ENCODE data around the gene PPP2R2B. TPM values are rescaled to one million over a fixed set of nuclear protein-coding genes. Genes with fewer than 3 reads are reported as not detected.

Gene PPP2R2B
- total RNA-seq, 1 donor from 2014 or later: 0.29 TPM

DNA sequence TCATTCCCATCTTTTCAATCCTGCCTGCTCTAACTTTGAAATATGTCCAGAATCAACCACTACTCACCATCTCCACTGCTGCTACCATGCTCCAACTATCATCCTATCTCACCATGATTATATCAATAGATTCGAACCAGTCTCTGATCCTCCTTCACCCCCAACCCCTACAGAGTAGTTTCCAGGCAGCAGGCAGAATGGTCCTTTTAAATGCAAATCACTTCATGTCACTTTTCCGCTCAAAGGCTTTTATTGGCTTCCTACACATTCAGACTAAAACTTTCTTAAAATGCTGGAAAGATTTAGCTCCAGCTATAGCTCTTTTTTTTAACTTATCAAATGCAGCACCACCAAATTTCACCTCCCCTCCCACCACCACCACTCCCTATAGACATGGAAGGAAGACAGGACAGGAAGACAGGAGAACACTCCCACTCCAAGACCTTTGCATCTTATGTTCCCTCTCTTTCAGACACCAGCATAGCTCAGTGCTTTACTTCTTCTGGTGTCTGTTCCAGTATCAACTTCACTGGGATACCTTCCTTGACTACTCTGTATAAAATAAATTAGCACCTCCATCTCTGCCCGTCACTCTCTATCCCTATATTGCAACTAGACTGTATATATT is 9.9 kb upstream of the PPP2R2B start:
- no peak for DNase-seq (ENCODE audit: low spot score)

DNA sequence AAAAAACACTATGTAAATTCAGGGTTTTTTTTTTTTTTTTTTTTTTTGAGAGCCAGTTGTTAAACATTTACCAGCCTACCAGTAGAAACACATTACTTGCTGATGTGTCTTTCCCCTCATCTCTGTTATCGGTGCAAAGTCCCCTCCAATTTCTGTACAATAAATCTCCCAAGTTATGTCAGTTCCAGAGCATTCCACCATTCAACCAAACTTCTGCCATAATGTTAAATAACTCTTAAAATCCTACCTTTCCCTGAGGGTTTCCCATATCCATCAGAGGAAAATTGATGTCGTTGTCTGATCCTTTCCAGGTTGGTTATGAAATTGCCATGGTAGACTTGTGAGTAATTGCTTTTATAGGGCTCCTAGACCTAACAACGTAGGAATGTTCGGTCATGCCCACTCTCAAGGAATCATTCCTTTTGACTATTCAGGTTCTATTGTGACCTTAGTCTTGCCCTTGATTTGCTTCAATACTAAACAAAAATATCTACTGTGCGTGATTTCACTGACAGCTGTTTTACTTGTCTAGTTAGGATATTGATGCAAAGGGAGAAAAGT is 5.6 kb upstream of the PPP2R2B start:
- DNase-seq (ENCODE audit: low spot score): no peak

DNA sequence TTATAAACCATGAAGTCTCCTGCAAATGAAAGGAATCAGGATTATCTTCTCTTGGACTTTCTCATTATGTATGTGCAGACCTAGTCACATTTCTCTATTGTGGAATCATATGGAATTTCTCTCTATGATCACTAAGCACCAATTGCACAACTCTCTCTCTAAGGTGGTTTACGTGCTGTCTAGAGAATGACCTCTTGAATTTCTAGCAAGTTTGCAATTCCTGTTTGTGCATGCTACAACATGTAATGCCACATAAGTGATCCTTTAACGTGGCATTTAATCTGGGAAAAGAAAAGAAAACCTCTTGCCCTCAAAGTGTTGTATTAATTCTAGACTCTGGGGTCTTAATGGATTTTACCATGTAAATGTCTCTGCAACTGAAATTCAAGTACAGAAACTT is 5.0 kb upstream of the PPP2R2B start:
- no peak for DNase-seq (ENCODE audit: low spot score)

DNA sequence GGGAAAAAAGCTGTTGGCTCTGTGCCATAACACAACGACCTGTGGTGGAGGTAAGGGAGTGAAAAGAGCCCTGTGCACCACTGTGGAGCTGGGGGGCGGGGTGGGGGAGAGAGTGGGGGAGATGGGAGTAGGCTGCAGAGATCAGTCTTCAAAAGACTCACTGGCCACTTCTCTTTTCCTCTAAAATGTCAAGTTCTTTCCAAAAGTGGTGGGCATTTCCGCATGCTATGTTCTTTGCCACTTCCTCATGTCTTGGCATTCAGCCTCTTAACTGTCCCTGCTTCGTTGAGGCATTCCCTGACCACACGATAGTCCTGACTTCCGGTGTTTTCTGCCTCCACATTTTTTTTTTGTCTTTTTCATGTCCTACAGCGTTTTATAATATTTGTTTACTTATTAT is 2.4 kb upstream of the PPP2R2B start:
- DNase-seq (ENCODE audit: low spot score): no peak

DNA sequence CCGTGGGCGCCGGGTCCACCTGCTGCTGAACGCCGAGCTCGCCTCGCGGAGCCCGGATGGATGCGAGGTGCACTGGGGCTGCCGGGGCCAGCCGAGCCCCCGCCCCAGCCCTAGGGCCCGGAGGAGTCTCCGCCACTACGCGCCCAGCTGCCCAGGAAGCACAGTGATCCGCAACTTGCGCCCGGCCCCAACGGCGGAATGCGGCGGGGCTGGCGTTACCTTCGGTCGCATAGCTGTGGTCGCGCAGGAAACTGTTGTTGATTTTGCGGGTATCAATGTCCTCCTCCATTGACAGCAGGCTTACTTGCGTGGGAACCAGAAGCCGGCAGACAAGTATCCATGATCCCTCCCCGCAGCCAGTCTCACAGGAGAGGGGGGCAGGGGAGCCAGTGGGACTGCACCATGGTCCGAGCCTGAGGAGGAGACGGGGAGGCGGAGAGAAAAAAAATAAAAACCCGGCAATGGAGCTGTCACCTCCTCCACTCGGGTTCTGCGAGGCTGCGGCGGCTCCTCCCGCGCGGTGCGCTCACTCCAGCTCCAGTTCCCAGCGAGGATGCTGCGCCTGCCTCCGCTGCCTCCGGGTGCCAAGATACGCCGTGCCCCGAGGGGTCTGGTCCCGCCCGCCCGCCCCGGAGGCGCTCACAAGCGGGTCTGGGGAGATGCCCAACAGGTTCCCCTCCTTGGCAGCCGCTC is 628 bp downstream of the PPP2R2B start:
- no peak for DNase-seq (ENCODE audit: low spot score)

DNA sequence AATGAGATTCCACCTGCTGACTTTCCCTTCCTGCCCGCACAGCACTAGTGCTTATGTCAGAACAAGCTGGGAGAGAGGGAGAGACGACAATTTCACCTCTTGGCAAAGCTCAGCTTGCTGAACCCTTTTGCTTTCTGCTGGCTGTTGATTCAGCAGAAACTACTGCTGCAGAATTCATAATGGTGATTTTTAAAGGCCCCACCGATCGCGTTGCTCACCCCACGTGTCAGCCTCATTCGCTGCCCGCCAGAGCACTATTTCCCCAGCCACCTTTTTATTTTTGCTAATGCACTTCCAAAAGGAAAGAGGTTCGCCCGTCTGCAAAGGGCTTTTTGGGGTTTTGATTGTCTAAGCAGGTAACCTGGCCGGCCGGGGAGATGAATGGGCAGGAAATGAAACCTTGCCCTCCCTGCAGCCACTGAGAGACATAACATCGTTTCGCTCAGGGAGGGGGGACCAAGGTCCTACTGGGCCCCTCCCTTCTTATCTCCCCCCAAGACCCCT is 1.3 kb downstream of the PPP2R2B start:
- DNase-seq (ENCODE audit: low spot score): no peak

DNA sequence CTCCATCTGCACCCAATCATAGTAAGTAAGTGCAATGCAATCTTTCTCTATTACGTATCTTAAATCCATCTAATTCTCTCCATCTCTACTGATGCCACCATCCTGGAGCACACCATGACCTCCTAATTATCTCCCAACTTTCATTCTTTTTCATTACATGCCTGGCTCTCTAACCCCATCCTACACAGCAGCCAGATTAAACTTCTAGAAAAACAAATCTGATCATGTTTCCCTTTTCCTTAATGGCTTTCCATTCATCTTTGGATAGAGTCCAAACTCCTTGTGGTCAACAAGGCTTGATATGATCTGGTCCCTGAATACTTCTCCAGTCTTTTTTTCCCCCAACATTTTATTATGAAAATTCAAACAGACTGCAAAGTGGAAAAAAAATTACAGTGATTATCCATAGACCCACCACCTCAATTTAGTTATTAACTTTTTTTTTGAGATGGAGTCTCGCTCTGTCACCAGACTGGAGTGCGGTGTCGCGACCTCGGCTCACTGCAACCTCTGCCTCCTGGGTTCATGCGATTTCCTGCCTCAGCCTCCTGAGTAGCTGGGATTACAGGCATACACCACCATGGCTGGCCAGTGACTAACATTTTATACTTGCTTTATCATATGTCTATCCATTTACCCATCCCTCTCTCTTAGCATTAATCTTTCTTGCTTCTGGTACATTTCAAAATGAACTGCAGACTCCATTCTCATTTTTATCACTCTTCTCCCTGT is 5.2 kb downstream of the PPP2R2B start:
- no peak for DNase-seq (ENCODE audit: low spot score)

DNA sequence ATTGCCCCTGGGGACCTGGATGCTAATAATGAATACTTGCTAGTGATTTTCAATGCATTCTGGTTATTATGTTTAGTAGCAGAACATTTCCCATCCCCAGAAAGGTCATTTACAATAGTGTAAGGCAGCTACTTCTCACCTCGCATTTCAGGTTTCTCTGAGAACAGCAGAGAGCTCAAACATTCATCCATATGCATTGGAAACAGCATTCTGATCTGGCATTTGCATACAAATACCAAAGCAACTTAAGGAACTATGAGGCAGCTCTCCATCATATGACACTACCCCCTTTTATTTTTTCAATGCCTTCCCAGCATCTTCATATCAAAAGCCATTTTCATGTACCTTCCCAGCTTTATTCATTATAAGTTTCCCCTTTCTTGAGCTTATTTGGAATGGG is 6.4 kb downstream of the PPP2R2B start:
- no peak for DNase-seq (ENCODE audit: low spot score)

DNA sequence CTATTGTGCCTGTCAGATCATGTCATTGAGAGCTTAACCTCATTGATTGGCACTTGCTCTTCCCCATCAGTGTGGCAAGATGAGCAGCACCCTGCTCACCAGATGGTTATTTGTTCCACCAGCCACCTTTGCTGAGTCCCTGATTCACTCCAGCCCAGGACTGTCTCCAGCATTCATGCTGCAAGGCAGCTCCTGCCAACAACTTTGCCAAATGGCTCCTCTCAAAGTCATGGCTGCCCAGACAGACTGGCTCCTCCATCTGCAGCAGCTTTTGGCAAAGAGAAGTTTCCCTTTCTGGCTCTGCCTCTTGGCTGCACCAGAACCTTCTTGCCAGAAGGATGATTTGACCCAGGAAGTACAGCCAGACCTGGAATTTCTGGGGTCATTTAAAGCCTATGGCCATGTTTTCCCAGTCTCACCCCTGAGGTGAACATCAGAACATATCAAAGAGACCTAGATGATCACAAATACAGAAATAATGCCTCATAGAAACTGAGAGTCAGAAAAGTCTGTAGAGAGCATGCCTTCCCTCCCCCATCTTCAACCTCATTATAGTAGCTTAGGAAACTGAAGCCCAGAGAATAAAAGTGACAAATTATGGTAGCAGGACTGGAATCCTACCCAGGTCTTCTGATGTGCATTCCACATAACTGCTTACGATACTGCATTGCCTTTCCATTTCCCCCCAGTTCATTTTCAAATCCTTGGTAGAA is 10.4 kb downstream of the PPP2R2B start:
- no peak for DNase-seq (ENCODE audit: low spot score)

DNA sequence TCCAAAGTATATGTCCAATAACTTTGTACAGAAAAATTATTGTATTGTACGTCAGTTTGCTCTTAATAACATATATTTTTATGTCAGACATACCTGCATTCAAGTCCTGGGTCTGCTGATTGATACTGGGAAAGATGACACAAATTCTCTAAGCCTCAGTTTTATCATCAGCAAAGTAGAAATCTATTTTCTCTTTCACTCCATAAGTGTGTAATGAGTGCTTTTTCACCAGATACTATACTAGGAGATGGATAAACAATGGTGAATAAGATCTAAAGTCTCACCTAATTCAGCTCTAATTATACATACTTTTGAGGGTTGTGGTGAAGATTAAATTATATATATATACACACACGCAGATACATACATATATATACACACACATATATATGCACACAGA is 12.3 kb downstream of the PPP2R2B start:
- DNase-seq (ENCODE audit: low spot score): no peak

DNA sequence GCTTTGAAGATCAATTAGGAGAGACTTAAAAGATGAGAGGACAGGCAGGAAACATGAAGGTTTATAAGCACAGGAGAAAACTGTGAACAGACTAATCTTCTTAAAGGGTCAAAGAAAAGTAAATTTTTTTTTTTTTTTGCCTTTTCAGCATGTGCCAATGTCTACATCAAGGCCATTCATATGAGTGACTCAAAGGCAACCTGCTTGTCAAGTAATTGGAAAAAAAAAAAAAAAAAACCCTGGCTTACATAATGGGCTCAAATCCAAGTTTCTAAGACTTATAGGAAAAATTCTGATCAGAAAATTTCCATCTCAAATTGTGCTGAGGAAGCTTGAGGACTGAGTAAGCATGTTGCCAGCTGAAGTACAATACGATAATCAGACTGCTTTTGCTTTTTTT is 15.9 kb downstream of the PPP2R2B start:
- no peak for DNase-seq (ENCODE audit: low spot score)

DNA sequence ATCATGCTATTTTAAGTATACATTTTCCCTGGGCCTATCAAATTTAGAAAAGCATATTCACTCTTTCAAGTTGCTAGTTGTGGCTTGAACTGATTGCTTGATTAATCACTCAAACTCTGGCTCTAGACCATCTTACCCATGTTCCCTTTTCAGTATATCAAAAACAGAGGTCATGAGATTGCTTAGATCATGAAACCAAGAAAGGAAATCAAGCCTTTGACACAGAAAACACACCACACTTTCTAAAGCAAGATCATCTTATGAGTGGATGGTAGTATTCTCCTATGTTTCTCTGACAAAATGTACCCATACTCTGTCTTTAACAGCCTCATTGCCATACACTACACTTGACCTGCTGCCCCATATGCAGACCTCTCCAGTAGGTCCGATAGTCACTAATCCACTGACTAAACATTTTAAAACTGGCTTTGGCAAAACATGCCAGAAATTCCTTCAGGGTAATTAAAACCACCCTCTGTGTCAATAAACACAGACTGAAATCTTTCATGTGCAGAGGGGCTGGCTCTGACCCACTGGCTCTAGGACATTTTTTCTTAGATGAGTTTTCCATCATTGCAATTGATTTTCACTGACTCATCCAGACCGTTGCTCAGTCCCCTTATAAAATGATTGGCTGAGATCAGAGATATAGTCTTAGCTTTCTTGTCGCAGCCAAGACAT is 18.2 kb downstream of the PPP2R2B start:
- no peak for DNase-seq (ENCODE audit: low spot score)

DNA sequence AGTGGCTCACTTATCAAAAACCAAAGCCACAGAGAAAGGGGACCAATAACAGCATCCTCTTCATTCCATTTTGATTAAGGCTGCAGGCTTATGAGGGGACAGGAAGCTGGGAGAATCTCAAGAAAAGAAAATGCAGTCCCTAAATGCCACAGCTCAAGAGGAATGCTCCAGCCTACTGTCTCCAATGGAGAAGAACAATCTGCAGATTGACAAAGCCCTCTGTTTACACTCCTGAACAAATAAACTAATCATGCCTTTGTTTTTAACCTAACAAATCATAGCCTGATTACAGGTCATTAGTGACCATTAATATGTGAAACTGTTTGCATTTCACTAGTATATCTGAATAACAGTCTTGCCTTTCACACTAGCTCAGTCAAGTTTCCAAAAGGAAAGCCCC is 26.5 kb downstream of the PPP2R2B start:
- no peak for DNase-seq (ENCODE audit: low spot score)

DNA sequence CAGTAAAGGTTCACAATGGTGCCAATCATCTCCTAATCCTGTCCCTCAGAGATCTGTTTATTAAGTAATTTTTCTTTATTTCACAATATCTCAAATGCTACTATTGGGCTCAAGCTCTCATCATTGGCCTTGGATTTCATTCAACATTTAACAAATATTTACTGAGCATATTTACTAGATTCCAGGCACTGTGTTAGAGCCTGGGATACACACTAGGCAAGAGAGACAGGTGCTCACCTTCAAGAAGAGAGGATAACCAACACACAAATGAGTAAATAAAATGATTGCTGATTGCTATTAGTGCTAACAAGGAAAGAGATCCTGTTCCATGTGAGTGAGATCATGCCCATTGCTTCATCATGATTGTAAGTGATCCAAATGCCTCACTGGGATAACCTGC is 27.4 kb downstream of the PPP2R2B start:
- DNase-seq (ENCODE audit: low spot score): no peak

DNA sequence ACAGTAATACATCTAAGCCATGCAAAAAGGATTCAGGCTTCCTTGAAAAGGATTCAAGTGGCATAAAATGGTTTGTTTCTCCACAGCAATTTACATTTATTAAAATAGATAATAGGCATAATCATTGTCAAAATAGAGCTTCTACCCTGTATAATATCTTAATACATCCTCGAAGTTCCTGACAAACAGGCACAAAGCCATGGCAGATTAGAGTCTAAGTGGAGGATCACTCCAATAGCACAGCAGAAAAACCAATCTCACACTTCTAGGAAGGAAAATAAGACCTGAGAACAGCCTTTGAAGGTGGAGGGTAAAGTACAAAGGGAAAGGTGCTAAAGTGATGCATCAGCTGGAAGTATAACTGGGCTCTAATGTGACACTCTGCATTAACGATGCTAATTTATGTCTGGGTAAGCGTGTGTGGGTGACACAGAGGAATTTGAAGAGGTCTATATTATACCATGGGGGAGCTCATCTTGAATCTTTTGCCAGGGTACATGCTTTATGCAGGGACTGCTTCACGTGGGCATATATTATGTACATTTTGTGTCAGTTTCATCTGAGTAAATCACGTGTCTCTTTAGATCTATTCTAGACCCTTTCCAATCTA is 28.8 kb downstream of the PPP2R2B start:
- DNase-seq (ENCODE audit: low spot score): no peak

DNA sequence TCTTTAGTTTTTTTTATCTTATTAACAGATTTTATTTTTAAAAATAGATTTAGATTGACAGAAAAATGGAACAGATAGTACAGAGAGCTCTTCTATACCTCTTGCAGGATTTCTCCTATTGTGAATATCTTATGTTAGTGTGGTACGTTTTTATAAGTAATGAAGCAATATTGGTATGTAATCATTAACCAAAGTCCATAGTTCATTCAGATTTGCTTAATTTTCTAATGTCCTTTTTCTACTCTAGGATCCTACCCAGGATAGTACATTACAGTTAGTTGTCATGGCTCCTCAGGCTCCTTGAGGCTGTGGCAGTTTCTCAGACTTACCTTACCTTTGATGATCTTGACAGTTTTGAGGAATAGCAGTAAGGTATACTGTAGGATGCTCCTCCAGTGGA is 30.4 kb downstream of the PPP2R2B start:
- DNase-seq (ENCODE audit: low spot score): no peak

DNA sequence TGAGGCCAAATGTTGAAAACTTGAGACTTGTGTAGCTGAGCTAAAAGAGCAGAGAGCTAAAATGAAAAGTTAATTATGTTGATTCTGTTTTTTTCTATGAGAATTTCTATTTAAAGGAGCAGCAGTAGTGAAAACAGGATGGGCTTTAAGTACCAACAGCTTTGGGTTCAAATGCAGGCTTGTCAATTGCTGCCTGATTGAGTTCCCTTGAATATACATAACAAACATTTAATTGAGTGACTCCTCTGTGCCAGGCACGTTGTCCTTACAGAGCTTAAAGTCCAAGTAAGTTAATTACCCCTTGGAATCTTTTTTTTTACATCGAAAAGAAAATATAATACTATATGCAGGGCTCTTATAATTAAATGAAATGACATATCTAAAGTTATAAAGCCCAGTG is 38.5 kb downstream of the PPP2R2B start:
- no peak for DNase-seq (ENCODE audit: low spot score)

DNA sequence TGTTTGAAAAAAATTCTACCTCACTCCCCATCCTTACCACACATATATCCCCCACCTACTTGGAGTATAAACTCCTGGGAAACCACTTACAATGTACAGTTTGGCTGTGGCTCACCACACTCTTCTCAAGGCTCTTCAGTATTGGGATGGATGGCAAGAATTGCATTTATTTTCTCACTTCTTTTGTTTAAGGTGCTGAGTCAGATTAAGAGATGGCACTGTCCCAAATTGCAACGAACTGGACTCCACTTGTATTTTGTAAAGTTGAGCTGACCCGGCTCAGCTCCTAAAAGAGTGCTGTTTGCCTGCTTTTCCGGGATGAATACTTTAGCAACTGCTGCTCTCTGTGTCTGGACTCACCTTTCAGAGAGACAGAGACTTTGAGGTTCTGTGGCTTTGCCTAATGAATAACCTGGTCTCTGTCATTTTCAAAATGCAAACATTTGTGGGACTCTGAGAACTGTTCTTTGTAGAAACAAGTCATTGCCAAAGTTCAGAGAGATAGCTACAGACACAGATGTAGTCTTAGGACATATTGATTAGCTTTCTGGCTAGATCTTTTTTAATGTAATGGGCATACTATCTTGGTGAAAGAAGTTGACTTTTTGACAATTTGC is 42.2 kb downstream of the PPP2R2B start:
- DNase-seq (ENCODE audit: low spot score): no peak

DNA sequence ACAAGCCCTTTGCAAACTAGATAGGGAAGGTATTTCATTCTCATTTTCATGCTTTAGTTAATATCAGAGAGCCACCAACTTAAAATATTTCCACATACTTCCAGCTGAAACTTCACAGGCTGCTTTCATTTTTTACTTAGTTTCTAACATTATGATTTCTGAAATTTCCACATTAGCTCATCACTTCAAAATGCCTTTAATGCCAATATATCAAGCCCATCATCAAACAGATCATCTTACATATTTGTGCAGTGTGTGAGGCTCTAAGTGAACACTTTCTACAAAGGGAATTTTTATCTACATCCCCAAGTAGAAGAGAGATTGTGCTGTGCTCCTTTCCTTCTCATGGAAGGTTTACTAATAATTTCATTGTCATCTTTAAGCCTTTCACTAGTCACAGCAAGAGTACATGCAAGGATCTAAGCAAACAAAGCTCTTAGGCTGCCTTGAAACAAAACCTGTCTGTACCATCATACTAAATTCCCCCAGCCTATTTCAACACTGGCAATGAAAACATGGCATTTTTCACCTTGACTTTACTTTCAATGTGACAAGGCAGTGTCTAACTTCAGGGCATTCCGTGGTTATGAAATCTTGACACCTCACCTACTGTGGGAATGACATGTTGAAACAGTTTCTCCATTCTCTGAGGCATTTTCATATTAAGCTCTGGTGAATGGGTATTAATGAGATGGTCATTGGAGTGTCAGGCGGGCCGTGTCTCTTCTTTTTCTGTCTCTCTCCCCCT is 45.4 kb downstream of the PPP2R2B start:
- DNase-seq (ENCODE audit: low spot score): no peak

All from mesenteric fat pad (tissue), 1 donor.